ENCODE data around the gene EPAS1.

DNA sequence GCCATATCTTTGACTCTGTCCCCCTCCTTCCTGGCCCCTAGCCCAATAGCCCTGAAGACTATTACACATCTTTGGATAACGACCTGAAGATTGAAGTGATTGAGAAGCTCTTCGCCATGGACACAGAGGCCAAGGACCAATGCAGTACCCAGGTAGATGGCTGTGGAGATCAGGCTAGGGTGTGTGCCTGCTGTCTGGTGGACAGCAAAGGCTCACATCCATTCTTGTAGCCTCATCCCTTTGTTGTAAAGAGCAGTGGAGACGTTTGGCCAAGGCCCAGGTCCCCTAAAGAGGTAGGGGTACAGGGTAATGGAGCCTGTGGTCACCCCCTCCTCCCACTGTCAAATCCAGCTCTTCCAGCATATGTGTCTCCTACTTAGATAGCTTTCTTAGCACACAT, 81.4 kb downstream of the EPAS1 start:
- TF ChIP-seq, protein P1, sequence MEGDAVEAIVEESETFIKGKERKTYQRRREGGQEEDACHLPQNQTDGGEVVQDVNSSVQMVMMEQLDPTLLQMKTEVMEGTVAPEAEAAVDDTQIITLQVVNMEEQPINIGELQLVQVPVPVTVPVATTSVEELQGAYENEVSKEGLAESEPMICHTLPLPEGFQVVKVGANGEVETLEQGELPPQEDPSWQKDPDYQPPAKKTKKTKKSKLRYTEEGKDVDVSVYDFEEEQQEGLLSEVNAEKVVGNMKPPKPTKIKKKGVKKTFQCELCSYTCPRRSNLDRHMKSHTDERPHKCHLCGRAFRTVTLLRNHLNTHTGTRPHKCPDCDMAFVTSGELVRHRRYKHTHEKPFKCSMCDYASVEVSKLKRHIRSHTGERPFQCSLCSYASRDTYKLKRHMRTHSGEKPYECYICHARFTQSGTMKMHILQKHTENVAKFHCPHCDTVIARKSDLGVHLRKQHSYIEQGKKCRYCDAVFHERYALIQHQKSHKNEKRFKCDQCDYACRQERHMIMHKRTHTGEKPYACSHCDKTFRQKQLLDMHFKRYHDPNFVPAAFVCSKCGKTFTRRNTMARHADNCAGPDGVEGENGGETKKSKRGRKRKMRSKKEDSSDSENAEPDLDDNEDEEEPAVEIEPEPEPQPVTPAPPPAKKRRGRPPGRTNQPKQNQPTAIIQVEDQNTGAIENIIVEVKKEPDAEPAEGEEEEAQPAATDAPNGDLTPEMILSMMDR (IDR thresholded peaks at IDR 0.05): no peak
- TF ChIP-seq NR3C1 (CRISPR knock-in tag; conservative IDR thresholded peaks at IDR 0.05; ENCODE audit: low read depth) (no peak), ESRRA (CRISPR knock-in tag; IDR thresholded peaks at IDR 0.05; ENCODE audit: borderline replicate concordance) (no peak), FOXP1 (CRISPR knock-in tag; IDR thresholded peaks at IDR 0.05; ENCODE audit: borderline replicate concordance) (no peak), TEAD4 (CRISPR knock-in tag; IDR thresholded peaks at IDR 0.05) (no peak), RELA (CRISPR knock-in tag; IDR thresholded peaks at IDR 0.05; ENCODE audit: borderline replicate concordance) (no peak), ZNF138 (CRISPR knock-in tag; conservative IDR thresholded peaks at IDR 0.05) (no peak), JUN (CRISPR knock-in tag; IDR thresholded peaks at IDR 0.05) (no peak)
- TF ChIP-seq, protein P2, sequence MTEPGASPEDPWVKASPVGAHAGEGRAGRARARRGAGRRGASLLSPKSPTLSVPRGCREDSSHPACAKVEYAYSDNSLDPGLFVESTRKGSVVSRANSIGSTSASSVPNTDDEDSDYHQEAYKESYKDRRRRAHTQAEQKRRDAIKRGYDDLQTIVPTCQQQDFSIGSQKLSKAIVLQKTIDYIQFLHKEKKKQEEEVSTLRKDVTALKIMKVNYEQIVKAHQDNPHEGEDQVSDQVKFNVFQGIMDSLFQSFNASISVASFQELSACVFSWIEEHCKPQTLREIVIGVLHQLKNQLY (CRISPR knock-in tag; IDR thresholded peaks at IDR 0.05): no peak
- TF ChIP-seq, protein P3, sequence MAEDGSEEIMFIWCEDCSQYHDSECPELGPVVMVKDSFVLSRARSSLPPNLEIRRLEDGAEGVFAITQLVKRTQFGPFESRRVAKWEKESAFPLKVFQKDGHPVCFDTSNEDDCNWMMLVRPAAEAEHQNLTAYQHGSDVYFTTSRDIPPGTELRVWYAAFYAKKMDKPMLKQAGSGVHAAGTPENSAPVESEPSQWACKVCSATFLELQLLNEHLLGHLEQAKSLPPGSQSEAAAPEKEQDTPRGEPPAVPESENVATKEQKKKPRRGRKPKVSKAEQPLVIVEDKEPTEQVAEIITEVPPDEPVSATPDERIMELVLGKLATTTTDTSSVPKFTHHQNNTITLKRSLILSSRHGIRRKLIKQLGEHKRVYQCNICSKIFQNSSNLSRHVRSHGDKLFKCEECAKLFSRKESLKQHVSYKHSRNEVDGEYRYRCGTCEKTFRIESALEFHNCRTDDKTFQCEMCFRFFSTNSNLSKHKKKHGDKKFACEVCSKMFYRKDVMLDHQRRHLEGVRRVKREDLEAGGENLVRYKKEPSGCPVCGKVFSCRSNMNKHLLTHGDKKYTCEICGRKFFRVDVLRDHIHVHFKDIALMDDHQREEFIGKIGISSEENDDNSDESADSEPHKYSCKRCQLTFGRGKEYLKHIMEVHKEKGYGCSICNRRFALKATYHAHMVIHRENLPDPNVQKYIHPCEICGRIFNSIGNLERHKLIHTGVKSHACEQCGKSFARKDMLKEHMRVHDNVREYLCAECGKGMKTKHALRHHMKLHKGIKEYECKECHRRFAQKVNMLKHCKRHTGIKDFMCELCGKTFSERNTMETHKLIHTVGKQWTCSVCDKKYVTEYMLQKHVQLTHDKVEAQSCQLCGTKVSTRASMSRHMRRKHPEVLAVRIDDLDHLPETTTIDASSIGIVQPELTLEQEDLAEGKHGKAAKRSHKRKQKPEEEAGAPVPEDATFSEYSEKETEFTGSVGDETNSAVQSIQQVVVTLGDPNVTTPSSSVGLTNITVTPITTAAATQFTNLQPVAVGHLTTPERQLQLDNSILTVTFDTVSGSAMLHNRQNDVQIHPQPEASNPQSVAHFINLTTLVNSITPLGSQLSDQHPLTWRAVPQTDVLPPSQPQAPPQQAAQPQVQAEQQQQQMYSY (CRISPR knock-in tag; IDR thresholded peaks at IDR 0.05): no peak
- TF ChIP-seq, protein P4, sequence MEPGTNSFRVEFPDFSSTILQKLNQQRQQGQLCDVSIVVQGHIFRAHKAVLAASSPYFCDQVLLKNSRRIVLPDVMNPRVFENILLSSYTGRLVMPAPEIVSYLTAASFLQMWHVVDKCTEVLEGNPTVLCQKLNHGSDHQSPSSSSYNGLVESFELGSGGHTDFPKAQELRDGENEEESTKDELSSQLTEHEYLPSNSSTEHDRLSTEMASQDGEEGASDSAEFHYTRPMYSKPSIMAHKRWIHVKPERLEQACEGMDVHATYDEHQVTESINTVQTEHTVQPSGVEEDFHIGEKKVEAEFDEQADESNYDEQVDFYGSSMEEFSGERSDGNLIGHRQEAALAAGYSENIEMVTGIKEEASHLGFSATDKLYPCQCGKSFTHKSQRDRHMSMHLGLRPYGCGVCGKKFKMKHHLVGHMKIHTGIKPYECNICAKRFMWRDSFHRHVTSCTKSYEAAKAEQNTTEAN (CRISPR knock-in tag; IDR thresholded peaks at IDR 0.05): no peak

Measured in WTC11 (cell line).